ENCODE measurements around the gene ARL11.

The ARL11 gene

DNA sequence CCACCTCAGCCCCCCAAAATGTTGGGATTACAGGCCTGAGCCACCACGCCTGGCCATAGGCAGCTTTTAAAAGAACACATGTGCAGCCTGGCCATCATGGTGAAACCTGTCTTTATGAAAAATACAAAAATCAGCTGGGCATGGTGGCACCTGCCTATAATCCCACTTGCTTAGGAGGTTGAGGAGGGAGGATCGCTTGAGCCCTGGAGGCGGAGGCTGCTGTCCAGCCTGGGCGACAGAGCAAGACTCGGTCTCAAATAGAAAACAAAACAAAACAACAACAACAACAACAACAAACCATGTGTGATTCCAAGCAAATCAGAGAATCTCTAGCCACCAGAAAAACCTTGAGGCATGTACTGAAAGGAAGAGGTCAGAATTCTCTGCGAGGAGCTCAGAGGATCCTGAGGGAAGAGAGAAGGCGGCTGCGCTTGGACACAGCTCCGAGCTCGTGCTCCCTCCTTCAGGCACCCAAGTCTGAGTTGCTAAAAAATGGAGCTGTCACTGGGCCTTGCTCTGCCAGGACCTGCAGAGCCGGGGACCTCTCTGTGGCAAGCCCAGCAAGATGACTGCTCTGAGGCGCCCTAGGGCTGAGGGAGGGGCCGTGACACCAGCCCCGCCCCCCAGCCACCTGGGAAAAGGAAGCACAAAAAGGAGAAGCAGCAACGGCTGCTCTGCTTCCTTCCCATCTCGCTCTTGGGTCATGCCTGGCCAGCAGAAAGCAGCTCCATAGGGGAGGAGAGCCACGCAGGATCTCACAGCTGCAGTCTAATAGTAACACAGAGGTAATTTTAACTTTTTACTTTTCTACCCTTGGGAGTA, at the start of gene ARL11:
ARL11 (plus strand) TSS at position 677 of the 822 bp plus-strand sequence. CDS start 1,941 bp downstream, outside the sequence.
- no peak within 1 kb of the TSS for H3K27ac ChIP-seq
- TF ChIP-seq, protein P1, sequence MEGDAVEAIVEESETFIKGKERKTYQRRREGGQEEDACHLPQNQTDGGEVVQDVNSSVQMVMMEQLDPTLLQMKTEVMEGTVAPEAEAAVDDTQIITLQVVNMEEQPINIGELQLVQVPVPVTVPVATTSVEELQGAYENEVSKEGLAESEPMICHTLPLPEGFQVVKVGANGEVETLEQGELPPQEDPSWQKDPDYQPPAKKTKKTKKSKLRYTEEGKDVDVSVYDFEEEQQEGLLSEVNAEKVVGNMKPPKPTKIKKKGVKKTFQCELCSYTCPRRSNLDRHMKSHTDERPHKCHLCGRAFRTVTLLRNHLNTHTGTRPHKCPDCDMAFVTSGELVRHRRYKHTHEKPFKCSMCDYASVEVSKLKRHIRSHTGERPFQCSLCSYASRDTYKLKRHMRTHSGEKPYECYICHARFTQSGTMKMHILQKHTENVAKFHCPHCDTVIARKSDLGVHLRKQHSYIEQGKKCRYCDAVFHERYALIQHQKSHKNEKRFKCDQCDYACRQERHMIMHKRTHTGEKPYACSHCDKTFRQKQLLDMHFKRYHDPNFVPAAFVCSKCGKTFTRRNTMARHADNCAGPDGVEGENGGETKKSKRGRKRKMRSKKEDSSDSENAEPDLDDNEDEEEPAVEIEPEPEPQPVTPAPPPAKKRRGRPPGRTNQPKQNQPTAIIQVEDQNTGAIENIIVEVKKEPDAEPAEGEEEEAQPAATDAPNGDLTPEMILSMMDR (conservative IDR thresholded peaks at IDR 0.05) = no peak

DNA sequence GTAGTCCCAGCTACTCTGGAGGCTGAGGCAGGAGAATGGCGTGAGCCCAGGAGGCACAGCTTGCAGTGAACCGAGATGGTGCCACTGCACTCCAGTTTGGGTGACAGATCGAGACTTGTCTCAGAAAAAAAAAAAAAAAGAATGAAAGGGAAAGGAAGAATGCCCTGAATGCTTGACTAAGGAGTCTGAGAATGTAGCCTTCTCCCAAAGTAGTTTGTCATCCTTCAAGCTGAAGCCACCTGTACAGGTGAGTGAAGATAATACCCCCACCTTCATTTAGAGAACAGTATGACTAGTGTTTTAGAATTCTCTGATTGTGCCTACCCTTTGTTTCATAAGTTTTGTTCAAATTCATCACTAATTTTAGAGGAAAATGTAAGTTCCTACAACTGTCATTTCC, 48.8 kb upstream of the ARL11 start:
- H3K27ac ChIP-seq = no peak overlapping the region
- TF ChIP-seq, protein P1 (conservative IDR thresholded peaks at IDR 0.05) = no peak

DNA sequence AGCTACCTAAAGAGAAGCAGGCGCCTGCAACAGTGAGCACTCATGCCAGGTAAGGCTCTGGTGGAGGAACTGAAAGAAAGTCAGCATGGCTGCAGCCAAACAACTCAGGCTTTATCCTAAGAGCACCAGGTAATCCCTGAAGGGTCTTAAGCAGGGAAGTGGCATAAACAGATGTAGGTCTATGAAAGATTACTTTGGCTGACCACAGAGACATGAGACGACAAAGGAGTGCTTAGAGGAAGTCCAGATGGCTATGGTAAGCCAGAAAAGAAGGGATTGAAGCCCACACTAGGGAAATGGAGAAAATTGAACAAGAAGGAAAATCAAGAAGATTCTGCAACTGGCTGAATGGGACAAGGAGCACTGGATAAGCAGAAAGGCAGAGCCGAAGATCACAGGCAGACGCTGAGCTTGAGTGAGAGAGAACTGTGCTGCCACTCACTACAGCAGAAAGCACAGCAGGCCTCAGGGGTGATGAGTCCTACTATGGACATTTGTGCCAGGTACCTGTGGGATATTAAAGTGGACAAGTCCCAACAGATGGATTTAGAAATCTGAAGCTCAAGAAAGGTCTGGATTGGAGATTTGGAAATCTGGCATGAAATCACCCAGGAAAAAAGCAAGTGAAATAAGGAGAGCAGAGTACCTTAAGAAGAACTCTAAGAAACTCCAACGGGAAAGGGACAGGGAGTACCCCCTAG, 47.2 kb upstream of the ARL11 start:
- no peak overlapping the region for H3K27ac ChIP-seq
- TF ChIP-seq, protein P1 (conservative IDR thresholded peaks at IDR 0.05) = no peak

DNA sequence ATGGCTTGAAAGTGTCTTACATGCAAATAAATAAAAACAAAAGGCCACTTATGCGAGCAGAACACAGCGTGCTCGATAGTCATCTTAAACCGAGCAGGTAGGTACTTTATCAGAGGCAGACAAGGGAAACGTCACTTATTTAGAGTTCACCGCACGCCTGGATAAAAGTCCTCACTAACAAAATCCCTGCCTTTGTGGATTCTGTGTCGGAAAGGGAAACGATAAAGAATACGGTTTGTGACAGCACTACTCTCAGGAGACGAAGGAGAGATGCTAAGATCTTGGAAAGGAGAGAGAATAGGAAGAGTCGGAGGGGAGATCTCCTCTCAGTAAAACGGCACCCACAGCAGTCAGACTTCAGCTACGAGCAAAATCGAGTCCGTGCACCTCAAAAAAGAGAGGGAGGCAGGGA, 43.5 kb upstream of the ARL11 start:
- TF ChIP-seq, protein P1 (conservative IDR thresholded peaks at IDR 0.05) = no peak
- H3K27ac ChIP-seq = peak overlapping the region; percentile 90

DNA sequence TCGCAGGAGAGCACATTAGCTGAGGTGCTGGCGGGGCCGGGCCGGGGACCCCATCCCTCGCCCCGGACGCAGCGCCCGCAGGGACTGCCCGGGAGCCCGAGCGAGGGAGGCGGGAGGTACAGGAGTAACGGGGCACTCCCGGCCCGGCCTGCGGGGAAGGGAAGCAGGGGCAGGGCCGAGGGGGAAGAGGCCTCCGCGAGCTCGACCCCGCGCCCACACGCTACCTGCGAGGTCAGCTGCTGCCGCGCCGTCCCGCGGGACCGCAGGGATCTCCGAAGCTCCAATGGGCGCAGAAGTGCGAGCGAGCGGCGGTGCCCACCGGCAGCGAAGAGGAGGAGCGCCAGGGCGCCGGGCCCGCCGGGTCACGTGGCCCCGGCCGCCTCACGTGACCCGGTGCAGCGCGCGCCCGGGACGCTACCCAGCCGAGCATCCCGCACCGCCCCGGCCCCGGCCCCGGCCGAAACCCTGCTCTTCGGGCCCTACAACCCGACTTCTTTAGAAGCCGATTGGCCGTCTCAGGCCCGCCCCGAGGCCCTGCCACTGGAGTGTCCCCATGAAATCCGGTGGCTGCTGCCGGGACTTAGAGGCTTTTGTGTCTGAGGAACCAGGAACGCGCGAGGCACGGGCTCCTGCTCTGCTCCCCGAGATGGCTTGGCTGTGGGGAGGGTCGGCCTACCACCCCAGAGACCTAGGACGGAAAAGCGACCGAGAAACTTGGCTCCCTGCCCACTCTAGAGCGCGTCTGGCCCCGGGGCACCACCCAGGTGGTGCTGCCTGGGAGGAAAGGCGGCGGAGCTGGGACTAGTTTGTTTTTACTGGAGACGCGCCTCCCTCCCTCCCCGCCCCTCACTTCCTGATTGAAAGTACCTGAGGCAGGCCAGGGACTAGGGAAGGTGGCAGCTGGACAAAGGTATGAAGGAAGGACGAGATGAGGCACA, 42.8 kb upstream of the ARL11 start, which contains the start of gene RCBTB1:
RCBTB1 (minus strand) TSS at position 339 of the 938 bp plus-strand sequence. CDS start 18,279 bp downstream, outside the sequence.
- TF ChIP-seq, protein P1 (conservative IDR thresholded peaks at IDR 0.05) = no peak
- H3K27ac ChIP-seq = peak within 1 kb of the TSS; percentile 90

DNA sequence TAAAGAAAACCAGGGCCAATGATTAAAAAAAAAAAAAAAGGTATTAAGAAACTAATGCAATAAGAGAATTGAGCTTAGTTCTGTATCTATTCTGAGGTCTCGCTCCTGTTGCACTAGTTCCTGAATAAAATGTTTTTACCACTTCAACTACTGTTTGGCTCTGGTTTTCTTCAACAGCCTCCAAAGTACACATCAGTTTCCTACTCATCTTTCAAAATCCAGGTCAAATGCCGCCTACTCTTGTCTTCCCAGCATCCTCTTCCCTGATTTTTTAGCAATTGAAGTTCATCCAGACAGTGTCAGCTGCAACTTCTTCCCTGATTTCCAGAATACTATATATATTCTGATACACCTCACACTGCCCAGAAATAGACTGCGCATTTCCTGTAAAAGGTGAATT, 41.6 kb upstream of the ARL11 start:
- peak overlapping the region; percentile 90 for H3K27ac ChIP-seq
- TF ChIP-seq, protein P1 (conservative IDR thresholded peaks at IDR 0.05) = no peak

Measured in VCaP (cell line).